ENCODE measurements around the gene JAZF1. TPM values are rescaled to one million over a fixed set of nuclear protein-coding genes. Genes with fewer than 3 reads are reported as not detected.

JAZF1 gene
- total RNA-seq, 1 experiment from 2014 or later = 0.95 TPM

- Mint-ChIP-seq H3K4me3 (ENCODE audit: unreplicated experiment) (no peak overlapping the region), H3K9me3 (ENCODE audit: unreplicated experiment) (no peaks in the 10 kb centered on the region), H3K27ac (ENCODE audit: unreplicated experiment) (no peak overlapping the region)
Observed at GRCh38 chr7:28076423-28077200, 104.0 kb downstream of the JAZF1 start.

DNA sequence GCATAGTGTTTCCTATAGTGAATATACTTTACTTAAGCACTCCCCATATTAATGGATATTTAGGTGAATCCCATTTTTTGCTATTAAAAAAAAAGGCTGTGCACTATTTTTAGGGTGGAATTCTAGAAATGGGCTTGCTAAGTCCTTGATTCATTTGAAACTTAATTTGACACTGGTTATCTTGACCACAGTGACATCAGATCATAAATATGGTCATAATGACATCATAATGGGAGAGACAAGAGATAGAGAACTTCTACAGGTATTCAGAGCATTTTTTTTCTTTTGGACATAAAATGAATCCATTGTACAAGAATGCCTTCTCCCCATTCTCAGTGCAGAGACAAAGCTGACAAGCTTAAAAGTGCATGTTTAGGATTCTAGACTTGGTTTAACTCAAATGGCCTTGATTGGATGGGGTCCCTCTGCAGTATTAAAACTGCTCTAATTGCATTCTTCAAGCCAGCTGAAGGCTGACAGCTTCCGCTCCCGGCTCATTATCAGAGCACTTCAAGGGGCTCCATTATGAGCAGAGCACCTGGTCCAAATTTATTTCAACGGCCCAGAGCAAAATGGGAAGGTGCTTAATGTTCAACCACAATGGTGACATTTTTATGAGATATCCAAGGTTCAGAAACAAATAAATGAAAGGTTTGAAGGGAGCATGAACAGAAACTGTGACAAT, 104.8 kb downstream of the JAZF1 start:
- H3K4me1 Mint-ChIP-seq (ENCODE audit: low read depth, unreplicated experiment) = no peaks in the 10 kb centered on the region
- TF ChIP-seq, protein P1, sequence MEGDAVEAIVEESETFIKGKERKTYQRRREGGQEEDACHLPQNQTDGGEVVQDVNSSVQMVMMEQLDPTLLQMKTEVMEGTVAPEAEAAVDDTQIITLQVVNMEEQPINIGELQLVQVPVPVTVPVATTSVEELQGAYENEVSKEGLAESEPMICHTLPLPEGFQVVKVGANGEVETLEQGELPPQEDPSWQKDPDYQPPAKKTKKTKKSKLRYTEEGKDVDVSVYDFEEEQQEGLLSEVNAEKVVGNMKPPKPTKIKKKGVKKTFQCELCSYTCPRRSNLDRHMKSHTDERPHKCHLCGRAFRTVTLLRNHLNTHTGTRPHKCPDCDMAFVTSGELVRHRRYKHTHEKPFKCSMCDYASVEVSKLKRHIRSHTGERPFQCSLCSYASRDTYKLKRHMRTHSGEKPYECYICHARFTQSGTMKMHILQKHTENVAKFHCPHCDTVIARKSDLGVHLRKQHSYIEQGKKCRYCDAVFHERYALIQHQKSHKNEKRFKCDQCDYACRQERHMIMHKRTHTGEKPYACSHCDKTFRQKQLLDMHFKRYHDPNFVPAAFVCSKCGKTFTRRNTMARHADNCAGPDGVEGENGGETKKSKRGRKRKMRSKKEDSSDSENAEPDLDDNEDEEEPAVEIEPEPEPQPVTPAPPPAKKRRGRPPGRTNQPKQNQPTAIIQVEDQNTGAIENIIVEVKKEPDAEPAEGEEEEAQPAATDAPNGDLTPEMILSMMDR (IDR thresholded peaks at IDR 0.05; ENCODE audit: insufficient read depth in 1 of 2, low read depth in 1 of 2, low read length in 1 of 2, severe bottlenecking in 1 of 2, unreplicated experiment in 1 of 2) = no peak
- intact Hi-C loops (cut with micrococcal nuclease; ENCODE audit: unreplicated experiment) = no loop called here
- no peaks in the 10 kb centered on the region for H3K9me3 ChIP-seq
- POLR2A ChIA-PET = no interaction called here
- no peak overlapping the region for H3K4me3 ChIP-seq (ENCODE audit: low read depth, low read length)
- H3K4me3 Mint-ChIP-seq (ENCODE audit: unreplicated experiment) = no peak overlapping the region
- no peaks in the 10 kb centered on the region for H3K4me1 ChIP-seq
- H3K27me3 Mint-ChIP-seq (ENCODE audit: insufficient read depth, unreplicated experiment) = peaks cover 23% of the 10 kb centered on the region
- no peak for DNase-seq
- CTCF ChIA-PET = interaction anchor here (1.5 kb wide), 1 partner anchor 14 kb away, joined by 5 read pairs; no protein-coding TSS in a partner anchor
- no peaks in the 10 kb centered on the region for H3K36me3 Mint-ChIP-seq (ENCODE audit: insufficient read depth, unreplicated experiment)
- H3K9me3 Mint-ChIP-seq (ENCODE audit: unreplicated experiment) = no peaks in the 10 kb centered on the region
- no peaks in the 10 kb centered on the region for H3K36me3 ChIP-seq (ENCODE audit: control insufficient read depth, insufficient read depth, low read length)
- no peak overlapping the region for H3K27ac Mint-ChIP-seq (ENCODE audit: unreplicated experiment)
- no TSS peak for BruUV-seq (replicated peaks)
- no peaks in the 10 kb centered on the region for H3K27me3 ChIP-seq (replicated peaks; ENCODE audit: control insufficient read depth, insufficient read depth, low read length)

More at GRCh38 chr7:28076423-28077200, 104.0 kb downstream of the JAZF1 start:
- H3K4me1 ChIP-seq = no peaks in the 10 kb centered on the region
- CTCF ChIA-PET = interaction anchor here (2.1 to 2.4 kb wide), 2 partner anchors 15 to 17 kb away, joined by 13 to 47 read pairs; no protein-coding TSS in a partner anchor
- no peak overlapping the region for H3K4me3 ChIP-seq (ENCODE audit: low read depth, low read length)
- H3K36me3 Mint-ChIP-seq (ENCODE audit: insufficient read depth, unreplicated experiment) = no peaks in the 10 kb centered on the region
- no peak for DNase-seq
- H3K36me3 ChIP-seq (ENCODE audit: control insufficient read depth, insufficient read depth, low read length) = no peaks in the 10 kb centered on the region
- POLR2A ChIA-PET = no interaction called here
- no peaks in the 10 kb centered on the region for H3K27me3 ChIP-seq (replicated peaks; ENCODE audit: control insufficient read depth, insufficient read depth, low read length)
- peaks cover 19% of the 10 kb centered on the region for H3K27me3 Mint-ChIP-seq (ENCODE audit: insufficient read depth, unreplicated experiment)
- TF ChIP-seq, protein P1 (IDR thresholded peaks at IDR 0.05; ENCODE audit: insufficient read depth in 1 of 2, low read depth in 1 of 2, low read length in 1 of 2, severe bottlenecking in 1 of 2, unreplicated experiment in 1 of 2) = no peak
- intact Hi-C loops (cut with micrococcal nuclease; ENCODE audit: unreplicated experiment) = no loop called here
- no peaks in the 10 kb centered on the region for H3K9me3 ChIP-seq
- H3K4me1 Mint-ChIP-seq (ENCODE audit: low read depth, unreplicated experiment) = no peaks in the 10 kb centered on the region
- BruUV-seq (replicated peaks) = no TSS peak

DNA sequence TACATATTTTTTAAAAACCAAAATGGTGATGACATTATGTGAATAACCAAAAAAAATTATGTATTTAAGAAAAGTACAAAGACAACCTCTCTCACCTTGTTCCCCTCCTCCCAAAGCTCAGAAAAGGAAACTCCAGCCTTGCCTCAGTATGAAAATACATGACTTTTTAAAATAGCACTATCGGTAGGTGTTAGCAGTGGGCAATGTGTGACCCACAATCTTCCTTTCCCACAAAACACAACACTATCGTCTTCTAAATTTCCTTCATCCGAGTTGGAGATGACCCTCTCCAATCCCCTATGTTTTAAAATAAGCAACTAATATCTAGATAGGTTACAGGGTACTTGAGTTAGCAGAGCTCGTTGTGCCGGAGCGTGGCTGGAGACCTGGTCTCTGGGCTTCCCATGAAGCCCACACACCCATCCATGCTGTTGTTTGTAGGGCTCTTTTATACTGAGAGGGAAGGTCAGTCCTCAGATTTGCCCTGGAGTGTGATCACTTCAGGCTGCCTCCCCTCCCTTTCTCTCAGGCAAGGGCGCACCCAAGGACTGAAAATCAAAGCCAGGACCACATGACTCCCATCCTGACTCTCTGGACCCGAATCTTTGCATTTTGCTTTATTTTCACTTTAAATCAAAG, 107.6 kb downstream of the JAZF1 start:
- ChIA-PET POLR2A (no interaction called here), CTCF (interaction anchor here (3.8 kb wide), 1 partner anchor 11 kb away, joined by 21 read pairs; no protein-coding TSS in a partner anchor)
- no peaks in the 10 kb centered on the region for H3K36me3 ChIP-seq (ENCODE audit: control insufficient read depth, insufficient read depth, low read length)
- no peaks in the 10 kb centered on the region for H3K9me3 ChIP-seq
- H3K27me3 ChIP-seq (replicated peaks; ENCODE audit: control insufficient read depth, insufficient read depth, low read length) = no peaks in the 10 kb centered on the region; the same call in 1 of the 2 replicates
- no TSS peak for BruUV-seq (replicated peaks)
- H3K9me3 Mint-ChIP-seq (ENCODE audit: unreplicated experiment) = no peaks in the 10 kb centered on the region
- no peak overlapping the region for H3K4me3 ChIP-seq (ENCODE audit: low read depth, low read length)
- no peaks in the 10 kb centered on the region for H3K4me1 ChIP-seq
- H3K4me1 Mint-ChIP-seq (ENCODE audit: low read depth, unreplicated experiment) = no peaks in the 10 kb centered on the region
- intact Hi-C loops (cut with micrococcal nuclease; ENCODE audit: unreplicated experiment) = no loop called here
- no peaks in the 10 kb centered on the region for H3K36me3 Mint-ChIP-seq (ENCODE audit: insufficient read depth, unreplicated experiment)
- no peak overlapping the region for H3K4me3 Mint-ChIP-seq (ENCODE audit: unreplicated experiment)
- peaks cover 28% of the 10 kb centered on the region for H3K27me3 Mint-ChIP-seq (ENCODE audit: insufficient read depth, unreplicated experiment)
- TF ChIP-seq, protein P1 (IDR thresholded peaks at IDR 0.05; ENCODE audit: insufficient read depth in 1 of 2, low read depth in 1 of 2, low read length in 1 of 2, severe bottlenecking in 1 of 2, unreplicated experiment in 1 of 2) = no peak
- H3K27ac Mint-ChIP-seq (ENCODE audit: unreplicated experiment) = no peak overlapping the region
- no peak for DNase-seq
